ENCODE data around the gene PLEKHG4B. TPM values are rescaled to one million over a fixed set of nuclear protein-coding genes. Genes with fewer than 3 reads are reported as not detected.

PLEKHG4B gene
- total RNA-seq, 1 donor from 2014 or later = 6.8 TPM

DNA sequence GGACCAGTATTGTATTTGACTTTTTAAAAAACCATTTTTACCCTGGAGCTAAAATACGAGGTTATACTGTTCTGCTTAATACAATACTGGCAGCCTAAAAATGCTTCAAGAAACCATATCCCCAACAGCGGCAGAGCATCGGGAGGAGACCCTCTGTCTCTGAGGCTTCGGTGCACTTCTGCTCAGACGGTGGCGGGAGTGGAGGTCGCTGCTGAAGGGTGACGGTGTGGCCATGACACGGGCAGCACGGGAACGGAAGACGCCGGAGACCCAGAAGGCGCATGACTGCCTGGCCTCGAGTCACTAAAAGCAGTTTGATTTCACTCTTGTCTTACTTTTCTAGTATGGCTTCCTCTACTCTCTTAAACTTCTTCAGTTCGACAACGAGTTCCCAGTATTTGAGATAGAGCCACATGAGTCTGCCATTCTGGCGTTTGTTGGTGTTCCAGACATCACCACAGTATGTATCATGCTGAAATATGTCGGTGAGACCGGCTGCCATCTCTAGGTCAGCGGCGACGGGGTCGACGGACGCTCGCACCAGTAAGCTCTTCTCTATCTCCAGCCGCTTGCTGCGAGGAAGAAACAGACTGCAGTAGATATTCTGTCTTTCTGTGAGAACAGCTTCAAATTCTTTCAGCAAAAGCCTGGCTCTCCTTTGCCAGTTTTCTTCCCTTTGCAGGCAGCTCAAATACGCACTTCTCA lies 113.2 kb downstream of the PLEKHG4B start:
- Mint-ChIP-seq H3K9me3 (ENCODE audit: unreplicated experiment) (no peaks in the 10 kb centered on the region), H3K36me3 (ENCODE audit: low read depth, unreplicated experiment) (peaks cover 16% of the 10 kb centered on the region), H3K27ac (ENCODE audit: unreplicated experiment) (no peak overlapping the region), H3K4me3 (ENCODE audit: unreplicated experiment) (no peak overlapping the region), H3K4me1 (ENCODE audit: unreplicated experiment) (peaks cover 3% of the 10 kb centered on the region), H3K27me3 (ENCODE audit: unreplicated experiment) (peaks cover 4% of the 10 kb centered on the region)
- no peak for DNase-seq (ENCODE audit: low spot score)
- TF ChIP-seq CTCF (IDR thresholded peaks at IDR 0.05; ENCODE audit: unreplicated experiment) = no peak

DNA sequence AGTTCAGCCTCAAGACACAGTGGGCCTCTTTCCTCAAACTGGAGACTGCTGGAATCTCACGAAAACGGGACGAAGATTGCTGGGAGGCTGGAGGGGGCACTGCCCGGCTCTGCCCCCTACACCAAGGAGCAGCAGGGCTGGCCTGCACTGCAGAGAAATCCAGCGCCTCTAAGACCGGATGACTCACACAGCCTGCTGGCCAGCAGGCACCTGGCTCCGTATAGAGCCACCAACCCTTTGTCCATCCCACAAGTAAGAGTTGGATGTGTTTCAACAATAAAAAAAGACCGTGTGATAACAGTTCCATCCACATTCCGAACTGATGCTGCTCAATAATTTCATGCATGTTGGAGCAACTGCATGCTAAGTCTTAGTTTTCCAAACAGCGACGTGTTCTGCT lies 114.4 kb downstream of the PLEKHG4B start:
- Mint-ChIP-seq H3K4me1 (ENCODE audit: unreplicated experiment) (peaks cover 3% of the 10 kb centered on the region), H3K4me3 (ENCODE audit: unreplicated experiment) (no peak overlapping the region), H3K27ac (ENCODE audit: unreplicated experiment) (no peak overlapping the region), H3K36me3 (ENCODE audit: low read depth, unreplicated experiment) (peaks cover 20% of the 10 kb centered on the region), H3K27me3 (ENCODE audit: unreplicated experiment) (peaks cover 8% of the 10 kb centered on the region), H3K9me3 (ENCODE audit: unreplicated experiment) (no peaks in the 10 kb centered on the region)
- no peak for TF ChIP-seq CTCF (IDR thresholded peaks at IDR 0.05; ENCODE audit: unreplicated experiment)
- no peak for DNase-seq (ENCODE audit: low spot score)

GRCh38 chr5:206927-207536 lies 115.1 kb downstream of the PLEKHG4B start:
- DNase-seq (ENCODE audit: low spot score) = no peak

GRCh38 chr5:207599-207998 lies 115.6 kb downstream of the PLEKHG4B start:
- DNase-seq (ENCODE audit: low spot score) = no peak

More at GRCh38 chr5:206927-207536, 115.1 kb downstream of the PLEKHG4B start:
- H3K4me1 Mint-ChIP-seq (ENCODE audit: unreplicated experiment) = peaks cover 2% of the 10 kb centered on the region
- no peak for TF ChIP-seq CTCF (IDR thresholded peaks at IDR 0.05; ENCODE audit: unreplicated experiment)
- H3K36me3 Mint-ChIP-seq (ENCODE audit: low read depth, unreplicated experiment) = peaks cover 20% of the 10 kb centered on the region
- no peak overlapping the region for H3K27ac Mint-ChIP-seq (ENCODE audit: unreplicated experiment)
- H3K4me3 Mint-ChIP-seq (ENCODE audit: unreplicated experiment) = peak overlapping the region; percentile 49
- H3K9me3 Mint-ChIP-seq (ENCODE audit: unreplicated experiment) = no peaks in the 10 kb centered on the region
- H3K27me3 Mint-ChIP-seq (ENCODE audit: unreplicated experiment) = peaks cover 8% of the 10 kb centered on the region

More at GRCh38 chr5:207599-207998, 115.6 kb downstream of the PLEKHG4B start:
- Mint-ChIP-seq H3K27ac (ENCODE audit: unreplicated experiment) (no peak overlapping the region), H3K9me3 (ENCODE audit: unreplicated experiment) (no peaks in the 10 kb centered on the region), H3K4me3 (ENCODE audit: unreplicated experiment) (no peak overlapping the region), H3K27me3 (ENCODE audit: unreplicated experiment) (peaks cover 8% of the 10 kb centered on the region), H3K4me1 (ENCODE audit: unreplicated experiment) (no peaks in the 10 kb centered on the region), H3K36me3 (ENCODE audit: low read depth, unreplicated experiment) (peaks cover 20% of the 10 kb centered on the region)
- TF ChIP-seq CTCF (IDR thresholded peaks at IDR 0.05; ENCODE audit: unreplicated experiment) = no peak
